ENCODE measurements around the gene KCNJ1.

- TF ChIP-seq YY1 (IDR thresholded peaks at IDR 0.05; ENCODE audit: insufficient read depth, insufficient read length) (no peak), ZNF274 (IDR thresholded peaks at IDR 0.05; ENCODE audit: low read depth, low read length) (no peak)
These were observed 42.5 kb upstream of the KCNJ1 start for GRCh38 chr11:128909438-128910125.

Data from NT2/D1 (cell line).